AG04450 (cell line): ENCODE data around the gene TRIM37. TPM values are rescaled to one million over a fixed set of nuclear protein-coding genes. Genes with fewer than 3 reads are reported as not detected.

Source experiments
- CTCF ChIA-PET: fragments of 300-600, 350-600 bp; formaldehyde crosslinking; extraction: SDS; loops from one replicate; lab custom pipeline; 2022; ENCODE audit warnings: antibody characterized with exemption, inconsistent platforms; lab: Charles Lee
- POLR2A ChIA-PET: fragments of 350-600 bp; formaldehyde crosslinking; extraction: SDS; loops from one replicate; lab custom pipeline; 2021; ENCODE audit warnings: antibody characterized with exemption, inconsistent platforms; lab: Yijun Ruan, JAX
- DNase-seq: peaks from one replicate; pipeline ENCODE4 v3.0.0-alpha.2; 2011; ENCODE audit warnings: low read depth, low spot score
- H3K27ac ChIP-seq: one replicate; pipeline ENCODE4 v1.5.1; 2012; ENCODE audit warnings: low read depth, low read length, control low read depth
- H3K27me3 ChIP-seq: one replicate; pipeline ENCODE4 v1.6.0; 2012; ENCODE audit warnings: low read length; ENCODE audit not compliant: control insufficient read depth, insufficient read depth
- H3K4me3 ChIP-seq: 2 replicates; pipeline ENCODE4 v1.5.1; 2011; ENCODE audit warnings: mild to moderate bottlenecking, low read depth, low read length, control low read depth
- H3K9me3 ChIP-seq: 2 replicates; pipeline ENCODE4 v1.5.1; 2012; ENCODE audit warnings: low read length; ENCODE audit not compliant: control insufficient read depth, insufficient read depth
- CTCF ChIP-seq: IDR thresholded peaks from 2 replicates; pipeline ENCODE4 v1.5.1; 2011; ENCODE audit warnings: low read depth, low read length, control low read depth, inconsistent platforms
- polyA plus RNA-seq: library from polyadenylated mRNA; depleted of rRNA; stranded (reverse); fragments of >200 nt; gene quantifications from 2 replicates; pipeline ENCODE4 v1.2.3, GENCODE V29; 2011

The TRIM37 gene
- polyA plus RNA-seq, 1 experiment = 34.8 TPM

DNA sequence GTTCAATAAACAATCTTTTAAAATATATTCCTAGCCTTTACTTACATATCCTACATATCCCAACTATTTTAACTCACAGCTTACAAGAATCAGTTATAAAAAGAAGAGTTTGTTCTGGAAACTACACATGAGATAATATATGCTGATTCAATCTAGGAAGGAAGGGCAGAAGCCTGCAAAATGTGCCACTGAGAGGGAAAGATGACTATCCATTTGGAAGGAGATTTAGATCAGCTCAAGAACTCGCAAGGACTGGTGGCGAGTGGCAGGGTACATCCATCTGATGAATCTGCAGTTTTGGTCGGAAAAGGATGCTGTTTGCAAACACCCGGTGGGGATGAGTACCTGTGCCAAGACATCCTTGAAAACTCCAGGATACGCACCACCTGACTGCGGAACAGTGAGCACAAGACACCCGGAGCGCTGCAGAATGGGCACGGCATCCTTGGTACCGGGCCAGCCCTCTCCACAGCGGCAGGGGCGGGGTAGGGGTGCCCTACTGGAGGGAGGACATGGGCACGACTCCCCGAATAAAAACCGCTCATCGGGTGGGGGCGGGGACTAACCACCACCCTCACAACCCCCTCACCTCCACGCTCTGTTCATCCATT lies 723 bp downstream of the TRIM37 start:
- TF ChIP-seq CTCF = no peak
- ChIA-PET CTCF (interaction anchor here (1.8 kb wide), 1 partner anchor 11 kb away, joined by 6 read pairs; no protein-coding TSS in a partner anchor), POLR2A (interaction anchor here (1.2 to 1.9 kb wide), 6 partner anchors 12 to 474 kb away, joined by 3 to 14 read pairs (median 4); partner anchors contain the start of genes PRR11 and SKA2)
- Histone ChIP-seq H3K27ac (peak overlapping the region; percentile 96), H3K27me3 (no peaks in the 10 kb centered on the region), H3K4me3 (peak overlapping the region; percentile 86), H3K9me3 (peaks cover 4% of the 10 kb centered on the region; the same call in 1 of the 2 replicates)
- DNase-seq = no peak

GRCh38 chr17:59101178-59101577 lies 5.5 kb downstream of the TRIM37 start:
- no peak for DNase-seq
- no peak overlapping the region for H3K27ac ChIP-seq
- H3K4me3 ChIP-seq = no peak overlapping the region
- TF ChIP-seq CTCF = no peak
- POLR2A ChIA-PET = no interaction called here
- H3K27me3 ChIP-seq = no peaks in the 10 kb centered on the region
- peaks cover 5% of the 10 kb centered on the region for H3K9me3 ChIP-seq
- CTCF ChIA-PET = no interaction called here

DNA sequence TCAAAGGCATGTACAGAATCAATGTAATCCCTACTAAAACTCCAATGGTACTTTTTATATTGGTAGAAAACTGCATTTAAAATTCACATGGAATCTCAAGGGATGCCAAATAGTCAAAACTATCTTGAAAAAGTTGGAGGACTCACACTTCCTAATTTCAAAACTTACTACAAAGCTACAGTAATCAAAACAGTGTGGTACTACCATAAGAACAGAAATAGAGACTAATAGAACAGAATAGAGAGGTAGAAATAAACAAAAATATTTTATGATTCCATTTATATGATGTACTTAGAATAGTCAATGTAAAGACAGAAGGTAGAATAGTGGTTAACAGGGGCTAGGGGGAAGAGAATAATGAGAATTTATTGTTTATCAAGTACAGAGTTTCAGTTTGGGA lies 8.8 kb downstream of the TRIM37 start:
- ChIA-PET POLR2A (no interaction called here), CTCF (interaction anchor here (0.5 kb wide), 1 partner anchor 22 kb away, joined by 4 read pairs; no protein-coding TSS in a partner anchor)
- peaks cover 4% of the 10 kb centered on the region; the same call in 1 of the 2 replicates for H3K9me3 ChIP-seq
- no peak overlapping the region for H3K4me3 ChIP-seq
- no peaks in the 10 kb centered on the region for H3K27me3 ChIP-seq
- no peak overlapping the region for H3K27ac ChIP-seq
- TF ChIP-seq CTCF = no peak
- no peak for DNase-seq

- no peak overlapping the region for H3K27ac ChIP-seq
- ChIA-PET CTCF (interaction anchor here (1.4 kb wide), 1 partner anchor 11 kb away, joined by 6 read pairs; the partner anchor contains the start of gene TRIM37), POLR2A (interaction anchor here (2.7 kb wide), 1 partner anchor 11 kb away, joined by 14 read pairs; the partner anchor contains the start of gene TRIM37)
- peaks cover 4% of the 10 kb centered on the region; the same call in 1 of the 2 replicates for H3K9me3 ChIP-seq
- H3K27me3 ChIP-seq = no peaks in the 10 kb centered on the region
- TF ChIP-seq CTCF = no peak
- no peak for DNase-seq
- H3K4me3 ChIP-seq = no peak overlapping the region
Measured at GRCh38 chr17:59094861-59095530, 11.7 kb downstream of the TRIM37 start.
